ENCODE data around the gene KLK3.

The KLK3 gene

GRCh38 chr19:50897191-50897607 is 42.5 kb downstream of the KLK3 start:
- Histone ChIP-seq H2BK15ac (replicated peaks; ENCODE audit: low read depth) (no peak overlapping the region), H3K4ac (ENCODE audit: low read depth, low read length) (no peak overlapping the region), H3K23ac (ENCODE audit: low read length) (no peak overlapping the region), H3K9ac (ENCODE audit: low read length) (no peak overlapping the region), H3K4me1 (ENCODE audit: control insufficient read depth, low read depth, low read length) (no peaks in the 10 kb centered on the region), H4K8ac (ENCODE audit: low read depth, low read length) (no peak overlapping the region), H3K4me3 (ENCODE audit: low read length) (no peak overlapping the region), H3K18ac (ENCODE audit: low read length) (no peak overlapping the region), H3K56ac (ENCODE audit: low read length) (no peak overlapping the region), H2BK120ac (ENCODE audit: low read depth, low read length) (no peak overlapping the region), H3K79me2 (ENCODE audit: control insufficient read depth, insufficient read depth, low read length) (no peaks in the 10 kb centered on the region), H3K27me3 (ENCODE audit: insufficient read depth, low read length, poor library complexity) (no peaks in the 10 kb centered on the region), H3K79me1 (ENCODE audit: low read length) (no peaks in the 10 kb centered on the region), H3K36me3 (ENCODE audit: control insufficient read depth, insufficient read depth, low read length) (no peaks in the 10 kb centered on the region), H4K5ac (ENCODE audit: low read length) (no peak overlapping the region), H2BK5ac (ENCODE audit: low read length) (no peak overlapping the region), H3K27ac (ENCODE audit: low read depth, low read length) (no peak overlapping the region), H3K4me2 (ENCODE audit: low read length) (no peak overlapping the region), H2AK5ac (ENCODE audit: low read length) (no peak overlapping the region)
- DNase-seq: no peak
- no CpG with 5 or more reads among the region's 3 CpGs for WGBS (ENCODE audit: extremely low coverage, insufficient coverage, low lambda C conversion rate)

- Histone ChIP-seq H3K4me2 (ENCODE audit: low read length) (no peak overlapping the region), H3K79me1 (ENCODE audit: low read length) (no peaks in the 10 kb centered on the region), H3K9ac (ENCODE audit: low read length) (no peak overlapping the region), H3K4me3 (ENCODE audit: low read length) (no peak overlapping the region), H3K18ac (ENCODE audit: low read length) (no peak overlapping the region), H3K27me3 (ENCODE audit: insufficient read depth, low read length, poor library complexity) (no peaks in the 10 kb centered on the region), H3K36me3 (ENCODE audit: control insufficient read depth, insufficient read depth, low read length) (no peaks in the 10 kb centered on the region), H2AK5ac (ENCODE audit: low read length) (no peak overlapping the region), H2BK15ac (replicated peaks; ENCODE audit: low read depth) (no peak overlapping the region), H3K27ac (ENCODE audit: low read depth, low read length) (no peak overlapping the region), H3K23ac (ENCODE audit: low read length) (no peak overlapping the region), H4K8ac (ENCODE audit: low read depth, low read length) (no peak overlapping the region), H2BK120ac (ENCODE audit: low read depth, low read length) (no peak overlapping the region), H2BK5ac (ENCODE audit: low read length) (no peak overlapping the region), H3K4me1 (ENCODE audit: control insufficient read depth, low read depth, low read length) (no peaks in the 10 kb centered on the region), H3K79me2 (ENCODE audit: control insufficient read depth, insufficient read depth, low read length) (no peaks in the 10 kb centered on the region), H3K4ac (ENCODE audit: low read depth, low read length) (no peak overlapping the region), H4K5ac (ENCODE audit: low read length) (no peak overlapping the region), H3K56ac (ENCODE audit: low read length) (no peak overlapping the region)
- DNase-seq: no peak
- no CpG with 5 or more reads among the region's 3 CpGs for WGBS (ENCODE audit: extremely low coverage, insufficient coverage, low lambda C conversion rate)
Observed at GRCh38 chr19:50897612-50898011, 42.9 kb downstream of the KLK3 start.

- no peak overlapping the region for H3K4me3 ChIP-seq (ENCODE audit: low read length)
- no peaks in the 10 kb centered on the region for H3K79me1 ChIP-seq (ENCODE audit: low read length)
- no peak overlapping the region for H2BK15ac ChIP-seq (replicated peaks; ENCODE audit: low read depth)
- no peak overlapping the region for H3K23ac ChIP-seq (ENCODE audit: low read length)
- no peak for DNase-seq
- H3K56ac ChIP-seq (ENCODE audit: low read length): no peak overlapping the region
- H3K36me3 ChIP-seq (ENCODE audit: control insufficient read depth, insufficient read depth, low read length): no peaks in the 10 kb centered on the region
- H3K4ac ChIP-seq (ENCODE audit: low read depth, low read length): no peak overlapping the region
- H2BK5ac ChIP-seq (ENCODE audit: low read length): no peak overlapping the region
- no peak overlapping the region for H3K18ac ChIP-seq (ENCODE audit: low read length)
- H4K8ac ChIP-seq (ENCODE audit: low read depth, low read length): no peak overlapping the region
- H3K4me1 ChIP-seq (ENCODE audit: control insufficient read depth, low read depth, low read length): no peaks in the 10 kb centered on the region
- H4K5ac ChIP-seq (ENCODE audit: low read length): no peak overlapping the region
- no peak overlapping the region for H2BK120ac ChIP-seq (ENCODE audit: low read depth, low read length)
- H2AK5ac ChIP-seq (ENCODE audit: low read length): no peak overlapping the region
- no peaks in the 10 kb centered on the region for H3K79me2 ChIP-seq (ENCODE audit: control insufficient read depth, insufficient read depth, low read length)
- H3K9ac ChIP-seq (ENCODE audit: low read length): no peak overlapping the region
- H3K27ac ChIP-seq (ENCODE audit: low read depth, low read length): no peak overlapping the region
- WGBS (ENCODE audit: extremely low coverage, insufficient coverage, low lambda C conversion rate): no CpG with 5 or more reads among the region's 4 CpGs
- no peak overlapping the region for H3K4me2 ChIP-seq (ENCODE audit: low read length)
- no peaks in the 10 kb centered on the region for H3K27me3 ChIP-seq (ENCODE audit: insufficient read depth, low read length, poor library complexity)
Observed at GRCh38 chr19:50898018-50898417, 43.3 kb downstream of the KLK3 start.

- DNase-seq: no peak
- Histone ChIP-seq H3K56ac (ENCODE audit: low read length) (no peak overlapping the region), H4K8ac (ENCODE audit: low read depth, low read length) (no peak overlapping the region), H3K79me1 (ENCODE audit: low read length) (no peaks in the 10 kb centered on the region), H2AK5ac (ENCODE audit: low read length) (no peak overlapping the region), H3K23ac (ENCODE audit: low read length) (no peak overlapping the region), H2BK120ac (ENCODE audit: low read depth, low read length) (no peak overlapping the region), H3K4me1 (ENCODE audit: control insufficient read depth, low read depth, low read length) (no peaks in the 10 kb centered on the region), H3K36me3 (ENCODE audit: control insufficient read depth, insufficient read depth, low read length) (no peaks in the 10 kb centered on the region), H3K79me2 (ENCODE audit: control insufficient read depth, insufficient read depth, low read length) (no peaks in the 10 kb centered on the region), H3K27ac (ENCODE audit: low read depth, low read length) (no peak overlapping the region), H3K4ac (ENCODE audit: low read depth, low read length) (no peak overlapping the region), H4K5ac (ENCODE audit: low read length) (no peak overlapping the region), H3K18ac (ENCODE audit: low read length) (no peak overlapping the region), H3K4me2 (ENCODE audit: low read length) (no peak overlapping the region), H3K27me3 (ENCODE audit: insufficient read depth, low read length, poor library complexity) (no peaks in the 10 kb centered on the region), H3K4me3 (ENCODE audit: low read length) (no peak overlapping the region), H2BK15ac (replicated peaks; ENCODE audit: low read depth) (no peak overlapping the region), H2BK5ac (ENCODE audit: low read length) (no peak overlapping the region), H3K9ac (ENCODE audit: low read length) (no peak overlapping the region)
- no CpG with 5 or more reads among the region's 3 CpGs for WGBS (ENCODE audit: extremely low coverage, insufficient coverage, low lambda C conversion rate)
Observed at GRCh38 chr19:50899569-50899968, 44.9 kb downstream of the KLK3 start.

- Histone ChIP-seq H3K4me3 (ENCODE audit: low read length) (no peak overlapping the region), H3K27ac (ENCODE audit: low read depth, low read length) (no peak overlapping the region), H3K18ac (ENCODE audit: low read length) (no peak overlapping the region), H3K4ac (ENCODE audit: low read depth, low read length) (no peak overlapping the region), H2BK15ac (replicated peaks; ENCODE audit: low read depth) (no peak overlapping the region), H3K23ac (ENCODE audit: low read length) (no peak overlapping the region), H3K4me1 (ENCODE audit: control insufficient read depth, low read depth, low read length) (no peaks in the 10 kb centered on the region), H2BK5ac (ENCODE audit: low read length) (no peak overlapping the region), H3K36me3 (ENCODE audit: control insufficient read depth, insufficient read depth, low read length) (no peaks in the 10 kb centered on the region), H3K56ac (ENCODE audit: low read length) (no peak overlapping the region), H4K5ac (ENCODE audit: low read length) (no peak overlapping the region), H3K79me2 (ENCODE audit: control insufficient read depth, insufficient read depth, low read length) (no peaks in the 10 kb centered on the region), H2BK120ac (ENCODE audit: low read depth, low read length) (no peak overlapping the region), H3K9ac (ENCODE audit: low read length) (no peak overlapping the region), H4K8ac (ENCODE audit: low read depth, low read length) (no peak overlapping the region), H3K27me3 (ENCODE audit: insufficient read depth, low read length, poor library complexity) (no peaks in the 10 kb centered on the region), H3K79me1 (ENCODE audit: low read length) (no peaks in the 10 kb centered on the region), H3K4me2 (ENCODE audit: low read length) (no peak overlapping the region), H2AK5ac (ENCODE audit: low read length) (no peak overlapping the region)
- no peak for DNase-seq
- no CpG with 5 or more reads among the region's 4 CpGs for WGBS (ENCODE audit: extremely low coverage, insufficient coverage, low lambda C conversion rate)
Observed at GRCh38 chr19:50902640-50903039, 47.9 kb downstream of the KLK3 start.

GRCh38 chr19:50906217-50906616 is 51.5 kb downstream of the KLK3 start:
- Histone ChIP-seq H3K9ac (ENCODE audit: low read length) (no peak overlapping the region), H3K56ac (ENCODE audit: low read length) (no peak overlapping the region), H2BK15ac (replicated peaks; ENCODE audit: low read depth) (no peak overlapping the region), H3K4me1 (ENCODE audit: control insufficient read depth, low read depth, low read length) (no peaks in the 10 kb centered on the region), H2BK5ac (ENCODE audit: low read length) (no peak overlapping the region), H3K36me3 (ENCODE audit: control insufficient read depth, insufficient read depth, low read length) (no peaks in the 10 kb centered on the region), H4K8ac (ENCODE audit: low read depth, low read length) (no peak overlapping the region), H2BK120ac (ENCODE audit: low read depth, low read length) (no peak overlapping the region), H3K27me3 (ENCODE audit: insufficient read depth, low read length, poor library complexity) (peaks cover 6% of the 10 kb centered on the region), H3K27ac (ENCODE audit: low read depth, low read length) (no peak overlapping the region), H3K4me3 (ENCODE audit: low read length) (no peak overlapping the region), H2AK5ac (ENCODE audit: low read length) (no peak overlapping the region), H4K5ac (ENCODE audit: low read length) (no peak overlapping the region), H3K23ac (ENCODE audit: low read length) (no peak overlapping the region), H3K18ac (ENCODE audit: low read length) (no peak overlapping the region), H3K79me1 (ENCODE audit: low read length) (no peaks in the 10 kb centered on the region), H3K79me2 (ENCODE audit: control insufficient read depth, insufficient read depth, low read length) (no peaks in the 10 kb centered on the region), H3K4me2 (ENCODE audit: low read length) (no peak overlapping the region), H3K4ac (ENCODE audit: low read depth, low read length) (no peak overlapping the region)
- DNase-seq: peak; percentile 71
- no CpG with 5 or more reads among the region's 5 CpGs for WGBS (ENCODE audit: extremely low coverage, insufficient coverage, low lambda C conversion rate)

Data from mesendoderm (in vitro differentiated cells).